HepG2 (cell line): ENCODE data around the gene LAP3. TPM values are rescaled to one million over a fixed set of nuclear protein-coding genes. Genes with fewer than 3 reads are reported as not detected.
A peak's percentile ranks its signal among the peaks of the same experiment; 100 is the strongest.

Experiments
- FOSL2 ChIP-seq: sonication (generic); formaldehyde crosslinking; IDR thresholded peaks from 2 replicates; pipeline ENCODE4 v1.4.0; 2020; ENCODE audit warnings: missing genetic modification reagents
- HDAC1 ChIP-seq: sonication (generic); formaldehyde crosslinking; IDR thresholded peaks from 2 replicates; pipeline ENCODE4 v1.5.1; 2020; ENCODE audit warnings: mild to moderate bottlenecking, missing genetic modification reagents
- HES4 ChIP-seq: sonication (generic); formaldehyde crosslinking; IDR thresholded peaks from 2 replicates; pipeline ENCODE4 v1.9.0; 2021; ENCODE audit warnings: mild to moderate bottlenecking, missing genetic modification reagents, borderline replicate concordance
- MAFF ChIP-seq: IDR thresholded peaks from 2 replicates; pipeline ENCODE4 v1.6.1; 2011; ENCODE audit warnings: low read depth, low read length, improper control_type of control experiment
- NCOA1 ChIP-seq: sonication (generic); formaldehyde crosslinking; IDR thresholded peaks from 2 replicates; pipeline ENCODE4 v1.9.0; 2021; ENCODE audit warnings: missing genetic modification reagents
- NCOR1 ChIP-seq: fragments of 200-600 bp; sonication (generic); IDR thresholded peaks from 2 replicates; pipeline ENCODE4 v1.7.0; 2017; ENCODE audit warnings: antibody characterized with exemption, low read length, borderline replicate concordance
- ONECUT2 ChIP-seq: sonication (generic); formaldehyde crosslinking; IDR thresholded peaks from 2 replicates; pipeline ENCODE4 v1.4.0; 2020; ENCODE audit warnings: missing genetic modification reagents
- RBFOX2 ChIP-seq: fragments of 200-400 bp; formaldehyde crosslinking; IDR thresholded peaks from 2 replicates; pipeline ENCODE4 v1.6.1; 2017; ENCODE audit warnings: low read depth, mild to moderate bottlenecking, low read length
- RNF2 ChIP-seq: fragments of 450-650 bp; conservative IDR thresholded peaks from 2 replicates; pipeline ENCODE4 v1.6.1; 2016; ENCODE audit warnings: low read depth
- SOX6 ChIP-seq, 2 experiments: fragments of 450-650 bp in 1 of 2; sonication (generic) in 1 of 2; formaldehyde crosslinking in 1 of 2; IDR thresholded peaks; 2 replicates each; pipeline versions ENCODE4 v1.4.0 to v1.6.1; 2017 to 2020; ENCODE audit warnings: antibody characterized with exemption in 1 of 2, mild to moderate bottlenecking in 1 of 2, missing genetic modification reagents in 1 of 2
- TCF7 ChIP-seq: sonication (generic); IDR thresholded peaks from 2 replicates; pipeline ENCODE4 v1.6.1; 2016; ENCODE audit warnings: antibody characterized with exemption, low read depth
- TOE1 ChIP-seq: sonication (generic); formaldehyde crosslinking; IDR thresholded peaks from 2 replicates; pipeline ENCODE4 v1.4.0; 2020; ENCODE audit warnings: mild to moderate bottlenecking, missing genetic modification reagents
- ZKSCAN8 ChIP-seq: IDR thresholded peaks from 2 replicates; pipeline ENCODE4 v1.6.1; 2016; ENCODE audit warnings: borderline replicate concordance, missing genetic modification reagents, missing compliant biosample characterization
- ZNF160 ChIP-seq: sonication (generic); formaldehyde crosslinking; IDR thresholded peaks from 2 replicates; pipeline ENCODE4 v1.8.0; 2022; ENCODE audit warnings: mild to moderate bottlenecking, inconsistent platforms, missing genetic modification reagents
- ZNF274 ChIP-seq: sonication (generic); formaldehyde crosslinking; IDR thresholded peaks from 2 replicates; pipeline ENCODE4 v1.5.1; 2020; ENCODE audit warnings: mild to moderate bottlenecking, missing genetic modification reagents
- ZSCAN20 ChIP-seq: sonication (generic); formaldehyde crosslinking; IDR thresholded peaks from 2 replicates; pipeline ENCODE4 v1.4.0; 2020; ENCODE audit warnings: missing genetic modification reagents, mild to moderate bottlenecking, borderline replicate concordance
- polyA plus RNA-seq, 8 experiments: library from polyadenylated mRNA; depleted of rRNA in 3 of 8; stranded (reverse) in 7 of 8; unstranded in 1 of 8; fragments of >200 nt; fragmentation: Illumina TruSeq in 4 of 8; extraction: Trizol in 4 of 8; gene quantifications; 2 replicates each; pipeline versions ENCODE4 v1.2.1 to v1.2.3, GENCODE V29; 2011 to 2016; ENCODE audit warnings: low read depth in 4 of 8, missing spikeins in 1 of 8, mixed read lengths in 1 of 8; ENCODE audit not compliant: insufficient read depth in 1 of 8
- total RNA-seq, 5 experiments: library from RNA; depleted of rRNA; stranded (reverse); fragments of >200 nt; fragmentation: Illumina TruSeq; extraction: Trizol; gene quantifications; 2 replicates each; pipeline ENCODE4 v1.2.3, GENCODE V29; 2016; ENCODE audit warnings: low read depth in 1 of 5
- TF ChIP-seq, protein P1 (sequence below), 2 experiments: sonication (generic) in 1 of 2; formaldehyde crosslinking in 1 of 2; IDR thresholded peaks; 2 replicates each; pipeline versions ENCODE4 v1.4.0 to v1.6.1; 2016 to 2020; ENCODE audit warnings: borderline replicate concordance in 1 of 2, low read depth in 1 of 2, mild to moderate bottlenecking in 1 of 2, missing genetic modification reagents in 1 of 2
- TF ChIP-seq, protein P2 (sequence below): sonication (generic); formaldehyde crosslinking; IDR thresholded peaks from 2 replicates; pipeline ENCODE4 v1.5.1; 2020; ENCODE audit warnings: missing genetic modification reagents, mild to moderate bottlenecking, borderline replicate concordance

LAP3 gene
- total and polyA plus RNA-seq, 2 of the 13 experiments (the other 11 are each of a cell fraction or from before 2014, with no cell fraction given) = 106 to 125 TPM

GRCh38 chr4:17587094-17587822 lies 10.3 kb downstream of the LAP3 start (continued):
- TF ChIP-seq, protein P1, sequence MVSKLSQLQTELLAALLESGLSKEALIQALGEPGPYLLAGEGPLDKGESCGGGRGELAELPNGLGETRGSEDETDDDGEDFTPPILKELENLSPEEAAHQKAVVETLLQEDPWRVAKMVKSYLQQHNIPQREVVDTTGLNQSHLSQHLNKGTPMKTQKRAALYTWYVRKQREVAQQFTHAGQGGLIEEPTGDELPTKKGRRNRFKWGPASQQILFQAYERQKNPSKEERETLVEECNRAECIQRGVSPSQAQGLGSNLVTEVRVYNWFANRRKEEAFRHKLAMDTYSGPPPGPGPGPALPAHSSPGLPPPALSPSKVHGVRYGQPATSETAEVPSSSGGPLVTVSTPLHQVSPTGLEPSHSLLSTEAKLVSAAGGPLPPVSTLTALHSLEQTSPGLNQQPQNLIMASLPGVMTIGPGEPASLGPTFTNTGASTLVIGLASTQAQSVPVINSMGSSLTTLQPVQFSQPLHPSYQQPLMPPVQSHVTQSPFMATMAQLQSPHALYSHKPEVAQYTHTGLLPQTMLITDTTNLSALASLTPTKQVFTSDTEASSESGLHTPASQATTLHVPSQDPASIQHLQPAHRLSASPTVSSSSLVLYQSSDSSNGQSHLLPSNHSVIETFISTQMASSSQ (IDR thresholded peaks at IDR 0.05; ENCODE audit: low read depth) = 0 out of 2 replicates have a peak, but pooled peaks have one; percentile 33
- TF ChIP-seq, protein P1 (CRISPR knock-in tag; IDR thresholded peaks at IDR 0.05; ENCODE audit: borderline replicate concordance) = no peak
- TF ChIP-seq TCF7 (0 out of 2 replicates have a peak, but pooled peaks have one; percentile 11), RNF2 (no peak), ZKSCAN8 (CRISPR knock-in tag) (no peak), HES4 (CRISPR knock-in tag) (no peak), ZNF274 (0 out of 2 replicates have a peak, but pooled peaks have one; percentile 43), SOX6 (IDR thresholded peaks at IDR 0.05) (no peak), SOX6 (CRISPR knock-in tag; IDR thresholded peaks at IDR 0.05) (peak; percentile 23; the same call in 1 of the 2 replicates), ONECUT2 (CRISPR knock-in tag) (peak; percentile 44; the same call in 1 of the 2 replicates), ZNF160 (CRISPR knock-in tag) (no peak), TOE1 (no peak), FOSL2 (CRISPR knock-in tag) (0 out of 2 replicates have a peak, but pooled peaks have one; percentile 10), HDAC1 (CRISPR knock-in tag) (0 out of 2 replicates have a peak, but pooled peaks have one; percentile 35), NCOA1 (CRISPR knock-in tag) (no peak), MAFF (no peak), RBFOX2 (0 out of 2 replicates have a peak, but pooled peaks have one; percentile 24), ZSCAN20 (CRISPR knock-in tag) (no peak), NCOR1 (peak; percentile 59; the same call in 1 of the 2 replicates)
- TF ChIP-seq, protein P2, sequence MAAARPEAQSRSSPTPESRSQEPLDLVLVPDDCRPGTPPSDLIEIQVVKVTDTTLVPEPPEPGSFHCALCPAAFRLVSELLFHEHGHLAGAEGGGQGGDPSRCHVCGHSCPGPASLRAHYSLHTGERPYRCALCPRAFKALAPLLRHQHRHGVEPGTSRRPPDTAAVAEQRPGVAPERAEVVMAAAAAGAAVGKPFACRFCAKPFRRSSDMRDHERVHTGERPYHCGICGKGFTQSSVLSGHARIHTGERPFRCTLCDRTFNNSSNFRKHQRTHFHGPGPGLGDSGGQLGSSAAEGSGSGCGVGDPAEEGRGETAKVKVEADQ (CRISPR knock-in tag) = peak; percentile 41; the same call in 1 of the 2 replicates
